SK-N-SH (cell line): ENCODE results near the gene PCBP3. TPM values are rescaled to one million over a fixed set of nuclear protein-coding genes. Genes with fewer than 3 reads are reported as not detected.

Experiments
- CTCF ChIA-PET: fragments of 300-600, 350-600 bp; formaldehyde crosslinking; extraction: SDS; loops from one replicate; lab custom pipeline; 2021; lab: Yijun Ruan, JAX
- POLR2A ChIA-PET: fragments of 350-600 bp; sonication (Branson Sonifier 250); formaldehyde crosslinking; extraction: SDS; loops from one replicate; lab custom pipeline; 2020; ENCODE audit warnings: antibody characterized with exemption, inconsistent platforms; lab: Yijun Ruan, JAX
- DNase-seq: peaks from one replicate; pipeline ENCODE4 v3.0.0; 2012
- H2AFZ ChIP-seq: fragments of 200-600 bp; sonication (generic); 2 replicates; pipeline ENCODE4 v1.8.1; 2016; ENCODE audit warnings: antibody characterized with exemption, mild to moderate bottlenecking, low read depth
- H3F3A ChIP-seq: fragments of 200-600 bp; sonication (generic); replicated peaks from 2 replicates; pipeline ENCODE3; 2016; ENCODE audit warnings: antibody characterized with exemption, mild to moderate bottlenecking; ENCODE audit not compliant: insufficient read depth
- H3K27ac ChIP-seq, 2 experiments: fragments of 200-500 bp in 1 of 2; fragments of 200-600 bp in 1 of 2; sonication (Bioruptor generic) in 1 of 2; sonication (generic), shearing (Covaris generic) in 1 of 2; 2 replicates each; pipeline versions ENCODE4 v1.5.1 to v1.6.1; 2014 to 2016; ENCODE audit warnings: low read depth in 2 of 2, inconsistent platforms in 1 of 2, low read length in 1 of 2, mild to moderate bottlenecking in 1 of 2, mixed read lengths in 1 of 2
- H3K27me3 ChIP-seq: fragments of 200-600 bp; sonication (generic), shearing (Covaris generic); 2 replicates; pipeline ENCODE4 v1.6.1; 2016; ENCODE audit warnings: mixed run types; ENCODE audit not compliant: insufficient read depth
- H3K36me3 ChIP-seq, 2 experiments: fragments of 200-500 bp in 1 of 2; fragments of 200-600 bp in 1 of 2; sonication (Bioruptor generic) in 1 of 2; sonication (generic) in 1 of 2; replicated peaks in 1 of 2; 2 replicates each; pipeline versions ENCODE3 to v1.5.1; 2014 to 2016; ENCODE audit warnings: low read length in 1 of 2, mild to moderate bottlenecking in 1 of 2; ENCODE audit not compliant: insufficient read depth in 2 of 2, control insufficient read depth in 1 of 2
- H3K4me1 ChIP-seq, 2 experiments: fragments of 200-500 bp in 1 of 2; fragments of 200-600 bp in 1 of 2; sonication (Bioruptor generic) in 1 of 2; sonication (generic), shearing (Covaris generic) in 1 of 2; 2 replicates each; pipeline versions ENCODE4 v1.5.1 to v1.6.1; 2014 to 2016; ENCODE audit warnings: low read depth in 1 of 2, low read length in 1 of 2, mixed run types in 1 of 2; ENCODE audit not compliant: insufficient read depth in 2 of 2, control insufficient read depth in 1 of 2
- H3K4me2 ChIP-seq: fragments of 200-600 bp; sonication (generic), shearing (Covaris generic); 2 replicates; pipeline ENCODE4 v1.6.1; 2017; ENCODE audit warnings: mixed run types
- H3K4me3 ChIP-seq, 2 experiments: fragments of 200-500 bp in 1 of 2; fragments of 200-600 bp in 1 of 2; sonication (Bioruptor generic) in 1 of 2; sonication (generic), shearing (Covaris generic) in 1 of 2; 2 replicates each; pipeline versions ENCODE4 v1.5.1 to v1.8.1; 2014 to 2016; ENCODE audit warnings: low read depth in 2 of 2, inconsistent platforms in 1 of 2, low read length in 1 of 2, mild to moderate bottlenecking in 1 of 2, mixed read lengths in 1 of 2, moderate library complexity in 1 of 2
- H3K79me2 ChIP-seq: fragments of 200-600 bp; sonication (generic); 2 replicates; pipeline ENCODE4 v1.8.1; 2017; ENCODE audit warnings: mild to moderate bottlenecking; ENCODE audit not compliant: insufficient read depth
- H3K9ac ChIP-seq: fragments of 200-600 bp; sonication (generic); 2 replicates; pipeline ENCODE4 v1.6.1; 2017; ENCODE audit warnings: mixed run types
- H3K9me2 ChIP-seq: fragments of 200-600 bp; sonication (generic); 2 replicates; pipeline ENCODE4 v1.6.1; 2017; ENCODE audit warnings: mixed run types
- H3K9me3 ChIP-seq: fragments of 200-600 bp; sonication (generic); 2 replicates; pipeline ENCODE4 v1.6.1; 2017; ENCODE audit warnings: mixed run types, mild to moderate bottlenecking, moderate library complexity
- H4K20me1 ChIP-seq: fragments of 200-600 bp; sonication (generic); 2 replicates; pipeline ENCODE4 v1.6.1; 2017; ENCODE audit warnings: mild to moderate bottlenecking, mixed run types; ENCODE audit not compliant: insufficient read depth
- CHD2 ChIP-seq: fragments of 150-350 bp; IDR thresholded peaks from 2 replicates; pipeline ENCODE4 v1.6.1; 2018; ENCODE audit warnings: low read length; ENCODE audit not compliant: partially characterized antibody
- ELF1 ChIP-seq: IDR thresholded peaks from 2 replicates; pipeline ENCODE4 v1.4.0; 2012
- EP300 ChIP-seq, 2 experiments: IDR thresholded peaks; 2 replicates each; pipeline versions ENCODE4 v1.4.0 to v1.6.1; 2012; ENCODE audit warnings: borderline replicate concordance in 1 of 2, low read depth in 1 of 2, low read length in 1 of 2
- EZH2phosphoT487 ChIP-seq: fragments of 200-600 bp; sonication (generic); IDR thresholded peaks from 2 replicates; pipeline ENCODE4 v1.6.1; 2017; ENCODE audit warnings: low read depth, mixed run types, mild to moderate bottlenecking, antibody characterized with exemption, moderate library complexity, borderline replicate concordance
- FOSL2 ChIP-seq: IDR thresholded peaks from 2 replicates; pipeline ENCODE4 v1.4.0; 2012; ENCODE audit warnings: low read depth, mild to moderate bottlenecking, moderate library complexity, borderline replicate concordance
- FOXJ3 ChIP-seq: sonication (generic); formaldehyde crosslinking; IDR thresholded peaks from 2 replicates; pipeline ENCODE4 v1.5.1; 2020; ENCODE audit warnings: mild to moderate bottlenecking, missing genetic modification reagents
- GABPA ChIP-seq: IDR thresholded peaks from 2 replicates; pipeline ENCODE4 v1.4.0; 2012; ENCODE audit warnings: low read depth, mild to moderate bottlenecking
- IRF3 ChIP-seq: fragments of 150-350 bp; IDR thresholded peaks from 2 replicates; pipeline ENCODE4 v1.6.1; 2016; ENCODE audit warnings: mild to moderate bottlenecking, low read depth, low read length
- JUND ChIP-seq: IDR thresholded peaks from 2 replicates; pipeline ENCODE4 v1.4.0; 2012
- MAX ChIP-seq: IDR thresholded peaks from 2 replicates; pipeline ENCODE4 v1.4.0; 2012; ENCODE audit warnings: low read depth
- MEF2A ChIP-seq: IDR thresholded peaks from 2 replicates; pipeline ENCODE4 v1.4.0; 2012; ENCODE audit warnings: low read depth, borderline replicate concordance
- MXI1 ChIP-seq: IDR thresholded peaks from 2 replicates; pipeline ENCODE4 v1.6.1; 2012; ENCODE audit warnings: mild to moderate bottlenecking, low read depth, low read length, improper control_type of control experiment
- NRF1 ChIP-seq: IDR thresholded peaks from 2 replicates; pipeline ENCODE4 v1.6.1; 2012; ENCODE audit warnings: low read depth, mild to moderate bottlenecking, low read length
- POLR2AphosphoS5 ChIP-seq: IDR thresholded peaks from 2 replicates; pipeline ENCODE4 v1.6.1; 2012; ENCODE audit warnings: low read depth, low read length
- RAD21 ChIP-seq: IDR thresholded peaks from 2 replicates; pipeline ENCODE4 v1.6.1; 2012; ENCODE audit warnings: mild to moderate bottlenecking, low read length
- RCOR1 ChIP-seq: fragments of 150-350 bp; IDR thresholded peaks from 2 replicates; pipeline ENCODE4 v1.6.1; 2017; ENCODE audit warnings: antibody characterized with exemption, low read length
- SIN3A ChIP-seq: IDR thresholded peaks from 2 replicates; pipeline ENCODE4 v1.6.1; 2012; ENCODE audit warnings: low read depth, mild to moderate bottlenecking, low read length, moderate library complexity, borderline replicate concordance
- TAF1 ChIP-seq: IDR thresholded peaks from 2 replicates; pipeline ENCODE4 v1.6.1; 2012; ENCODE audit warnings: low read depth, mild to moderate bottlenecking, low read length, moderate library complexity, borderline replicate concordance
- TCF12 ChIP-seq: IDR thresholded peaks from 2 replicates; pipeline ENCODE4 v1.4.0; 2012
- YY1 ChIP-seq: IDR thresholded peaks from 2 replicates; pipeline ENCODE4 v1.4.0; 2012; ENCODE audit warnings: low read depth, mild to moderate bottlenecking
- ZBTB33 ChIP-seq: IDR thresholded peaks from 2 replicates; pipeline ENCODE4 v1.4.0; 2012; ENCODE audit warnings: low read depth, borderline replicate concordance
- WGBS: methylation state at CpG from one replicate; pipeline ENCODE4 v1.1.6; 2017; ENCODE audit warnings: low lambda C conversion rate; 5-methylcytosine and 5-hydroxymethylcytosine counted together
- polyA plus RNA-seq, 3 experiments: library from polyadenylated mRNA; depleted of rRNA; stranded (reverse); fragments of >200 nt; gene quantifications; 2 replicates each; pipeline ENCODE4 v1.2.3, GENCODE V29; 2012
- TF ChIP-seq, protein P1 (sequence below): fragments of 150-350 bp; IDR thresholded peaks from 2 replicates; pipeline ENCODE4 v1.6.1; 2017; ENCODE audit warnings: antibody characterized with exemption, low read length, low read depth, borderline replicate concordance

Gene PCBP3
- polyA plus RNA-seq, 1 of the 3 experiments (the other 2 are of a cell fraction) = 9.5 TPM

- Histone ChIP-seq H3K36me3 (peaks cover 0 to 2% of the 10 kb centered on the region in 2 experiments), H3F3A (no peaks in the 10 kb centered on the region), H3K9ac (no peak overlapping the region), H3K27ac (no peak overlapping the region), H3K4me3 (no peak overlapping the region), H4K20me1 (no peaks in the 10 kb centered on the region), H2AFZ (no peak overlapping the region), H3K27me3 (no peaks in the 10 kb centered on the region), H3K9me2 (no peaks in the 10 kb centered on the region), H3K79me2 (no peaks in the 10 kb centered on the region), H3K9me3 (no peaks in the 10 kb centered on the region), H3K4me1 (peaks cover 0 to 12% of the 10 kb centered on the region in 2 experiments; a peak in 1 of 4 replicates), H3K4me2 (no peak overlapping the region)
- no peak for DNase-seq
- TF ChIP-seq MAX = no peak
- TF ChIP-seq NRF1 = no peak
- TF ChIP-seq GABPA = no peak
- TF ChIP-seq RAD21 = no peak
- TF ChIP-seq MXI1 = no peak
- no peak for TF ChIP-seq SIN3A
- no peak for TF ChIP-seq JUND
- TF ChIP-seq ELF1 = no peak
- no peak for TF ChIP-seq MEF2A
- TF ChIP-seq EP300 (IDR thresholded peaks at IDR 0.05; ENCODE audit: borderline replicate concordance in 1 of 2, low read depth in 1 of 2, low read length in 1 of 2) = no peak
- TF ChIP-seq CHD2 = no peak
- TF ChIP-seq EZH2phosphoT487 = no peak
- TF ChIP-seq TAF1 = no peak
- no peak for TF ChIP-seq FOXJ3 (CRISPR knock-in tag)
- TF ChIP-seq POLR2AphosphoS5 = no peak
- whole genome bisulfite sequencing = 84% methylated on average over 10 of the region's 10 CpGs
- POLR2A ChIA-PET = no interaction called here
- CTCF ChIA-PET = interaction anchor here (1.5 kb wide), 1 partner anchor 11 kb away, joined by 7 read pairs; no protein-coding TSS in a partner anchor
These were observed 206.1 kb downstream of the PCBP3 start for GRCh38 chr21:45849651-45850050.

- Histone ChIP-seq H2AFZ (no peak overlapping the region), H3K27ac (no peak overlapping the region), H3K9me3 (no peaks in the 10 kb centered on the region), H3F3A (no peaks in the 10 kb centered on the region), H3K4me2 (no peak overlapping the region), H4K20me1 (no peaks in the 10 kb centered on the region), H3K79me2 (no peaks in the 10 kb centered on the region), H3K4me3 (no peak overlapping the region), H3K4me1 (peaks cover 0 to 12% of the 10 kb centered on the region in 2 experiments; a peak in 1 of 4 replicates), H3K27me3 (no peaks in the 10 kb centered on the region), H3K9me2 (no peaks in the 10 kb centered on the region), H3K9ac (no peak overlapping the region), H3K36me3 (peaks cover 0 to 2% of the 10 kb centered on the region in 2 experiments)
- DNase-seq = no peak
- POLR2A ChIA-PET = no interaction called here
- WGBS = 83% methylated on average over 4 of the region's 4 CpGs
- CTCF ChIA-PET = interaction anchor here (0.7 to 1.5 kb wide), 4 partner anchors 9 to 253 kb away, joined by 3 to 7 read pairs (median 3); no protein-coding TSS in a partner anchor
- no peak for TF ChIP-seq TCF12
- TF ChIP-seq RCOR1 = no peak
- TF ChIP-seq EZH2phosphoT487 = no peak
- TF ChIP-seq YY1 = no peak
- no peak for TF ChIP-seq ZBTB33
- TF ChIP-seq FOSL2 = no peak
- TF ChIP-seq, protein P1, sequence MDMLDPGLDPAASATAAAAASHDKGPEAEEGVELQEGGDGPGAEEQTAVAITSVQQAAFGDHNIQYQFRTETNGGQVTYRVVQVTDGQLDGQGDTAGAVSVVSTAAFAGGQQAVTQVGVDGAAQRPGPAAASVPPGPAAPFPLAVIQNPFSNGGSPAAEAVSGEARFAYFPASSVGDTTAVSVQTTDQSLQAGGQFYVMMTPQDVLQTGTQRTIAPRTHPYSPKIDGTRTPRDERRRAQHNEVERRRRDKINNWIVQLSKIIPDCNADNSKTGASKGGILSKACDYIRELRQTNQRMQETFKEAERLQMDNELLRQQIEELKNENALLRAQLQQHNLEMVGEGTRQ = no peak
- TF ChIP-seq POLR2AphosphoS5 = no peak
- no peak for TF ChIP-seq JUND
- no peak for TF ChIP-seq IRF3
These were observed 206.7 kb downstream of the PCBP3 start for GRCh38 chr21:45850181-45850580.
